ENCODE measurements around the gene NAGLU.
"Not testable (repeated sequence)": the region's sequence is repeated elsewhere in the genome, so short reads cannot be mapped to it uniquely, and the experiment has no call there.

NAGLU gene

GRCh38 chr17:42554250-42555121 is 18.4 kb downstream of the NAGLU start:
- TF ChIP-seq ZFX (IDR thresholded peaks at IDR 0.05) (peak; percentile 89), CTCF (conservative IDR thresholded peaks at IDR 0.05) (no peak)
- H3K27ac ChIP-seq, result peak overlapping the region; percentile 95

- H3K27ac ChIP-seq, result peak overlapping the region; percentile 95
- TF ChIP-seq ZFX (IDR thresholded peaks at IDR 0.05), result no peak
- no peak for TF ChIP-seq CTCF (conservative IDR thresholded peaks at IDR 0.05)
These were observed 19.1 kb downstream of the NAGLU start for GRCh38 chr17:42555122-42555622.

- H3K27ac ChIP-seq, result not testable (repeated sequence)
These were observed 20.0 kb downstream of the NAGLU start for GRCh38 chr17:42555961-42556617.

- no peak overlapping the region for H3K27ac ChIP-seq
- no peak for TF ChIP-seq CTCF (conservative IDR thresholded peaks at IDR 0.05)
- no peak for TF ChIP-seq ZFX (IDR thresholded peaks at IDR 0.05)
These were observed 23.0 kb downstream of the NAGLU start for GRCh38 chr17:42559075-42559474.

- H3K27ac ChIP-seq, result no peak overlapping the region
- TF ChIP-seq ZFX (IDR thresholded peaks at IDR 0.05) (no peak), CTCF (conservative IDR thresholded peaks at IDR 0.05) (no peak)
These were observed 24.2 kb downstream of the NAGLU start for GRCh38 chr17:42560246-42560645.

- H3K27ac ChIP-seq, result peak within 1 kb of the TSS; percentile 93
- TF ChIP-seq ZFX (IDR thresholded peaks at IDR 0.05), result no peak
These were observed 25.9 kb downstream of the NAGLU start, which contains the start of gene COASY for GRCh38 chr17:42561897-42562387. TSS of gene COASY (plus strand) at chr17:42562148. CDS start at chr17:42562623, 475 bp downstream.

- no peak for TF ChIP-seq CTCF (conservative IDR thresholded peaks at IDR 0.05)
- TF ChIP-seq ZFX (IDR thresholded peaks at IDR 0.05), result peak; percentile 77
- peak overlapping the region; percentile 93 for H3K27ac ChIP-seq
These were observed 26.5 kb downstream of the NAGLU start for GRCh38 chr17:42562388-42563142.

- peak overlapping the region; percentile 93 for H3K27ac ChIP-seq
- TF ChIP-seq ZFX (IDR thresholded peaks at IDR 0.05) (no peak), CTCF (conservative IDR thresholded peaks at IDR 0.05) (no peak)
These were observed 27.1 kb downstream of the NAGLU start for GRCh38 chr17:42563143-42563509.

All from C4-2B (cell line).